HTR-8/SVneo (cell line): ENCODE data around the gene INSR.
A peak's percentile ranks its signal among the peaks of the same experiment; 100 is the strongest.
"Not testable (repeated sequence)": the region's sequence is repeated elsewhere in the genome, so short reads cannot be mapped to it uniquely, and the experiment has no call there.

Experiments used
- DNase-seq: peaks from one replicate; pipeline ENCODE4 v3.0.0; 2011; ENCODE audit warnings: low spot score, mixed read lengths; ENCODE audit not compliant: insufficient read length
- FAIRE-seq: peaks from 2 replicates; lab custom pipeline; 2011; peaks lifted over from hg19 to GRCh38; lab: Jason Lieb, UNC

INSR gene

DNA sequence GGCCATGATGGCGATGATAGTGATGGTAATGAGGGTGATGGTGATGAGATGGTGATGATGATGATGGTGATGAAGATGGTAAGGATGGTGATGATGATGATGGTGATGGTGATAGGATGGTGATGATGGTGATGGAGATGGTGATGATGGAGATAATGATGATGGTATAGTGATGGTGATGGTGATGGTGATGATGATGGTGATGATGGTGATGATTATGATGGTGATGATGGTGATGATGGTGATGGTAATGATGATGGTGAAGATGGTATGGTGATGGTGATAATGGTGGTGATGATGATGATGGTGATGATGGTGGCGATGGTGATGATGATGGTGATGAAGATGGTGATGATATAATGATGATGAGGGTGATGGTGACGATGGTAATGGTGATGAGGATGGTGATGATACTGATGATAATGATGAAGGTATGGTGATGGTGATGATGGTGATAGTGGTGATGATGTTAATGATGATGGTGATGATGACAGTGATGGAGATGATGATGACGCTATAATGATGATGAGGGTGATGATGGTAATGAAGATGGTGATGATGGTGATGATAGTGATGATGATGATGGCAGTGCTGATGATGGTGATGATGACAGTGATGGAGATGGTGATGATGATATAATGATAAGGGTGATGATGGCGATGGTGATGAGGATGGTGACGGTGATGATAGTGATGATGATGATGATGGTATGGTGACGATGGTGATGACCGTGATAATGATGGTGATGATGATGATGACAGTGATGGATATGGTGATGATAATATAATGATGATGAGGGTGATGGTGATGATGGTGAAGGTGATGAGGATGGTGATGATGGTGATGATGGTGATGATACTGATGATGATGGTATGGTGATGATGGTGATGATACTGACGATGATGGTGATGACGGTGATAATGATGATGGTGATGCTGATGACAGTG is 187.2 kb downstream of the INSR start:
- peak; percentile 98 for FAIRE-seq
- DNase-seq: no peak

DNA sequence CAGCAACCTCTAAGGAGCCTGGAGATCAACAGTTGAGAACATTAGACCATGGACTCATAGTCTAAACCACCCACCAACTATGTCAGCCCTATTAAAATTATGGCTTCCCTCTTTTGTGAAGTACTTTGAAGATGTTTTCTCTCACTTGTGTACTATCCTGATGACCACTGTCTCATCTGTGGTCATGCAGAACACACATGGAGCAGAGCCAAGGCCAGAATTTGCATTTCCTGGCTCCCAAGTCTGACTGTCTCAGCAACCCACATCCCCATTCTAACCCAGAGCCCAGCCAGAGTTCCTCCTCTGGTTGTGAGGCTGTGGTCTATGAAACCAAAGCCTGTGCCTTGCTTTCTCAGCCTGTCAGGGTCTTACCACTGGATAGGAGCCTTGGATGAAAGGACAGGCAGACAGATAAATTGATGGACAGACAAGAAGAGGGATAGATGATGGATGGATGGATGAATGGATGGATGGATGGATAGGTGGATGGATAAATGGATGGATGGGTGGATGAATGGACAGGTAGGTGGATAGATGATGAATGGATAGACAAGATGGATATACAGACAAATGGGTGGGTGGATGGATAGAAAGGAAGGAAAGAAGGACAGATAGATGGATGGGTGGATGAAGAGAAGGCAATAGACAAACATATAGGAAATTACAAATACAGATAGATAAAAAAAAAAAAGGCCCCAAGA is 189.3 kb downstream of the INSR start:
- DNase-seq (no peak), FAIRE-seq (no peak)

DNA sequence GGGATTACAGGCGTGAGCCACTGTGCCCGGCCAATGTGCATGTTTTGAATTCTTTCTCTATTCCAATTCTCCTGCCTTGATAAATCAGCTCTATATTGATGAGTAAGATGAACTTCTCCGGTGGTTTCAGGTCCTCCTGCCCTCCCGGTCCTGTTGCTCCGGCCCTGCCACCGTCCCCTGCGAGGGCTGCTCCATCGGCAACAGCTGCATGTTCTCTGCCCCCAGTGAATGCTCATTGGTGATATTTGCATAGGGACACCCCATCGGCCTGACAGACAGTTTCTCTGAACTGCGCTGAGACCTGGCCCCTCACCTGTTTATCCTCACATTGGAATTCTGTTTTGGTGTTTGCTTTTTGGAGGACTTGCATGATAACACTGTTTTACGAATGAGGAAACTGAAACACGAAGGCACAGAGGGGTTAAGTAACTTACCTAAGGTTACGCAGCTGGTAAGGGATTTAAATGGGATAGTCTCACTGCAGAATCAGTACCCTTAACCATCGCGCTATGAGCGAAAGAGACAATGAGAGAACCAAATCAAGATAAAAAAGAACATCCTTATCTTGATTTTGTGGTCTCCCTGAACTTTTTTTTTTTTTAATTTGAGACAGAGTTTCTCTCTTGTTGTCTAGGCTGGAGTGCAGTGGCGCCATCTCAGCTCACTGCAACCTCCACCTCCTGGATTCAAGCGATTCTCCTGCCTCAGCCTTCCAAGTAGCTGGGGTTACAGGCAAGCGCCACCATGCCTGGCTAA is 192.5 kb downstream of the INSR start:
- no peak for DNase-seq
- no peak for FAIRE-seq

DNA sequence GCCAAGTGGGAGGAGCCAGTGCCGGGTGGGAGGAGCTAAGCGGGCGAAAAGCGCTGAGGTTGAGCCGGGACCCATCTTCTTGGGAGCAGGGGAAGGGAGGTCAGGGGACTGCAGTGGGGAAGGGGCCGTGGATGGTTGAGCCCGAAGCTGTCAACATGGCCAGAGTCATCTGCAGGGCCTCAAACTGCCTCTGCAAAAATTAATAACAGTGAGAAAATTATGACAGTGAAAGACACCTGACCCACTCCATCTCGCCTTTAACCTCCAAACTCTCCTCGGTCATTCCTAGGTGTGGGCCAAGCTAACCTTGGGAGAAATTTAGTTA is 194.7 kb downstream of the INSR start:
- DNase-seq: no peak
- FAIRE-seq: no peak

DNA sequence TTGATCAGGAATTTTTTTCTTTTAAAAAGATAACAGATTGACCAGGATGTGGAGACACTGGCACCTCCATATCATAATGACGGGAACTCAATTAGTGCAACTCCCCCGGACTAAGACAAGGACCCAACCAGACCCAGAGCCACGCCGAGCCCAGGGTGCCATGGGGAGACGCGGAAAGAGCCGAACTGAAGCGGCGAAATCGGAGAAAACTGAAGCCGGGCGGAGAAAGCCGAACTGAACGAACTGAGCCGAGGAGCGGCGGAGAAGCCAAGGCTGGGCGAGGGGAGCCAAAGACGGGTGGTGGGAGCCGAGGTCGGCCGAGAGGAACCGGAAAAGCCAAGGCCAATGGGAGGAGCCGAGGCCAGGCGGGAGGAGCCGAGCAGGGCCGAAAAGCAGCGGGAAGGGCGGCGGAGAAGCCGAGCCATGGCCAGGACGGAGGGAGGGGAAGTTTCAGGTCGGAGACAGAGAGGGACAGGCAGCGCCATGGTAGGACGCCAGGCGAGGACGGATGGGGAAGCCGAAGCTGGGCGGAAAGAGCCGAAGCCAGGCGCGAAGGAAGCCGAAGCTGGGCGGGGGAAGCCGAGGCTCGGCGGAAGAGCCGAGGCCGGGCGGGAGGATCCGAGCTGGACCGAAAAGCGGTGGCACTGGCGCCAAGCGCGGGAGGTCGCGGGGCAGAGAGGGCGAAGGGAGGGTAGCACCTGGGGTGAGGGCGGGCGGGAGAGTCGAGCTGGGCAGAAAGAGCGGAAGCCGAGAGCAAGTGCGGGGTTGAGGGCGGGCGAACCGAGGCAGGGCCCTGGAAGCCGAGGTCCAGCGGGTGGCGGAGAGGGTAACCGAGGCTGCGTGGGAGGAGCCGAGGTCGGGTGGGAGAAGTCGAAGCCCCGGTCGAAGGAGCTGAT is 195.3 kb downstream of the INSR start:
- FAIRE-seq (peak; percentile 93), DNase-seq (peak; percentile 94)

DNA sequence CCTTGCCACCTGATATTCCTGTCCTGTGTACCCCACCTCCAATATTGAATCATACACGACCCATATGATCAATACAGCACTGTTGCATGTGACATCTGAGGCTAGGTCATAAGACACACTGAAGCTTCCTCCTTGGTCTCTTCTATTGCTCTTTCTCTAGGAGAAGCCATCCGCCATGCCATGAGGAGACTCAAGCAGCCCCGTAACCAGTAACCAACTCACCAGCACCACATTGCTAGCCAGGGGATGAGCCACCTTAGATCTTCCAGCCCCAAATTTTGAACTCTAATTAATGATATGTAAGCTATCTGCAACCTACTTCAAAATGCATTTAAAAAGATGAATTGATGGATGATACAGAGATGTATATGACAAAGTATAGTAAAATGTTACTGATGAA is 196.1 kb downstream of the INSR start:
- FAIRE-seq (no peak), DNase-seq (no peak)

DNA sequence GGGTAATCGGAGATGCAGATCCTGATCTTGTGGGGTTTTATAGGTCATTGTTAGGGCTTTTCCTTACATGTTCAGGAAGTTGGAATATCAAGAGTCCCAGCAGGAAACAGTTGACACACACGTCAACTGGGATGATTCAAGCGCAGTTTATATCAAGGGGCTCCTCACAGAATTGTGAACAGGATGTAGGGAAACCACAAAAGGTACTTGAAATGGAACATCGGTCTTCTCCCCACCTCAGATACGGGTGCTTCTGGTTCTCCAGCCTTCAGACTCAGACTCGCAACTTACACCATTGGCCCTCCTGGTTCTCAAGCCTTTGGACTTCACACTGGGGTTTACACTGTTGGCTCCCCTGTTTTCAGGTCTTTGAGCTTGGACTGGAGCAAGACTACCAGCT is 205.2 kb downstream of the INSR start:
- no peak for FAIRE-seq
- DNase-seq: no peak

DNA sequence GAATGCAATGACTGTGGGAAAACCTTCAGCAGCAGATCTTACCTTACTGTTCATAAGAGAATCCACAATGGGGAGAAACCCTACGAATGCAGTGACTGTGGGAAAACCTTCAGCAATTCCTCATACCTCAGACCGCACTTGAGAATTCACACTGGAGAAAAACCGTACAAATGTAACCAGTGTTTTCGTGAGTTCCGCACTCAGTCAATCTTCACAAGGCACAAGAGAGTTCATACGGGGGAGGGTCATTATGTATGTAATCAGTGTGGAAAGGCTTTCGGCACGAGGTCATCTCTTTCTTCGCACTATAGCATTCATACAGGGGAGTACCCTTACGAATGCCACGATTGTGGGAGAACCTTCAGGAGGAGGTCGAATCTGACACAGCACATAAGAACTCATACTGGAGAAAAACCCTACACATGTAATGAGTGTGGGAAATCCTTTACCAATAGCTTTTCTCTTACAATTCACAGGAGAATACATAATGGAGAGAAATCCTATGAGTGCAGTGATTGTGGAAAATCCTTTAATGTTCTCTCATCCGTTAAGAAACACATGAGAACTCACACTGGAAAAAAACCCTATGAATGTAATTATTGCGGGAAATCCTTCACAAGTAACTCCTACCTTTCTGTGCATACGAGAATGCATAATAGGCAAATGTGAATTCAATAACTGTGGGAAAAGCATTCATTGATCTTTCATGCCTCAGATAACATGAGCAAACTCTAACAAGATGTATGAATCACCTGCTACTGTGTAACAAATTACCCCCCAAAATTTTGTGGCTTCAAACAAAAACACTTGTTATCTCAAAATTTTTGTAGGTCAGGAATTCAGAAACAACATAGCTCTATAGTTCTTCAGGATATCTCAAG is 210.9 kb downstream of the INSR start:
- DNase-seq: no peak

DNA sequence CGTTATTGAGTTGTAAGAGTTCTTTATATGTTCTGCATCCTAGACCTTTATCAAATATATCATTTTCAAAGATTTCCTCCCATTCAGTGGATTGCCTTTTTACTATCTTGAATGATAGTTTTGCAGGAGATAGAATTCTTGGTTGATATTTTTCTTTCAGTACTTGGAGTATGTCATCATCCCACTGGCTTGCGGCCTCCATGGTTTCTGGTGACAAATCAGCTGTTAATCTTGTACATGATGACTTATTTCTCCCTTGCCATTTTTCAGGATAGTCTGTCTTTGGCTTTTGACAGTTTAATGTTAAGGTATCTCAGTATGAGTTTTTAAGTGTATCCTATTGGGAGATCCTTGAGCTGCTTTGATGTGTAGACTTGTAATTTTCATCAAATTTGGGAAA is 216.2 kb downstream of the INSR start:
- no peak for DNase-seq
- FAIRE-seq: no peak

More for the DNA sequence above, 210.9 kb downstream of the INSR start:
- no peak for FAIRE-seq

DNA sequence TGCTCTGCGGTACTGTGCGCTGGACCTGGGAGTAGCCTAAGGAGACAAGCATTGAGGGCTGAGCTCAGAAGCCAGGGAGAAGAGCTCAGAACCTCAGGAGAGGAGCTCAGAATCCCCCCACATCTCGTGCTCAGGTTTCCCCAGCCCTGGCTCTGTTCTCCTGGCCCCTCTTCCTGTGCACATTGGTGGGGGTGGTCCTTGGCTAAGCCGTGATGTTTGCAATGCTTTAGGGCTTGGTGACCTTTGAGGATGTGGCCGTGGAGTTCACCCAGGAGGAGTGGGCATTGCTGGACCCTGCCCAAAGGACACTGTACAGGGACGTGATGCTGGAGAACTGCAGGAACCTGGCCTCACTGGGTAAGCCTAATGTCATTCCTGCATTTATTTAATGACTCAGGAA is 218.1 kb downstream of the INSR start:
- FAIRE-seq (no peak), DNase-seq (no peak)

DNA sequence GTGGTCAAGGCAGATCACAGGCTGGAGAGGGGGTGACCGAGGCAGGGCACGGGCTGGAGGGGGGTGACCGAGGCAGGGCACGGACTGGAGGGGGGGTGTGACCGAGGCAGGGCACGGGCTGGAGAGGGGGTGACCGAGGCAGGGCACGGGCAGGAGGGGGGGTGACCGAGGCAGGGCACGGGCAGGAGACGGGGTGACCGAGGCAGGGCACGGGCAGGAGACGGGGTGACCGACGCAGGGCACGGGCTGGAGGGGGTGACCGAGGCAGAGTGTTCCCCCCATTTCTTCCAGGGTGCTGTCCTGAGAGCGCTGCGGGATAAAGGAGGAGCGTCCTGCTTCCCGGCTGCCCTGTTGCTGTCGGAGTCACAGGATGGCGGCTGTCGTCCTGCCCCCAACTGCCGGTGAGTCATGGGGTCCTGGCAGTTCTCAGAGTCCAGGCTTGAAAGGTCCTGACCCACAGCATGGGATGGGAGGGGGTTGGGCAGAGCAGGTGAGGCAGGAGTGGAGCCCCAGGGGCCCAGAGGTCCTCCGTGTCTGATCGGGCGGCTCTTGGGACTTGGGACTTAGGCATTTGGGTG is 219.4 kb downstream of the INSR start:
- no peak for FAIRE-seq
- no peak for DNase-seq

DNA sequence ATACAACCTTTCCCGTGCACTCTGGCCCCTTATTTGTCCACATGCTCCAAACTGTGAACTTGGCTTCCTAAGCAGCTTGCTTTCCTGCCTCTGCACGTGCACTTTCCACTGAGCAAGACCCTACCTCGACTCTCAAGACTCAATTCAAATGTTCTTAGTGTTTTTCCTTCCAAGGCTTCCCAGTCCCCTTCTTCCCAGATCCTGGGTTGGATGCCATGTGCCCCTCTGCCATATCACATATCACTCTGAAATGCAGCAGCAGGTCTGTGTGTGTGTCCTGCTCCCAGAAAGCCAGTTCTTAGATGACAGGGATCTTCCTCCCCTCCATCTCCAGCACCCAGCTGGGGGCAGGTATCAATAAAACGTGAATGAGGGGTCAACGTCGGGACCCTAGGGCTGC is 221.7 kb downstream of the INSR start:
- no peak for FAIRE-seq

DNA sequence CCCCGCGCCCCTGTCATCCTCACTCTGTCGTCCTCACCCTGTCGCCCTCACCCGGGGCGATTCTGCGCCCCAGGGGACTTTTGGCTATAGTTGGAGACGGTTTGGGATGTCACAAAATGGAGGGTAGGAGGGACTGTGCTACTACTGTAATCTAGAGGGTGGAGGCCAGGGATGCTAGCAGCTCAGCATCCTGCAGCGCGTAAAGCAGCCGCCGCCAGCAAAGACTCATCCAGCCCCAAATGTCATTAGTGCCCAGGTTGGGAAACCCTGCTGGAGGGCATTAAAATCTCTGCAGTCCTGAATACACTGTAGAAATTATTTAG is 224.3 kb downstream of the INSR start:
- no peak for FAIRE-seq
- no peak for DNase-seq

More for the DNA sequence above, 221.7 kb downstream of the INSR start:
- DNase-seq: no peak

DNA sequence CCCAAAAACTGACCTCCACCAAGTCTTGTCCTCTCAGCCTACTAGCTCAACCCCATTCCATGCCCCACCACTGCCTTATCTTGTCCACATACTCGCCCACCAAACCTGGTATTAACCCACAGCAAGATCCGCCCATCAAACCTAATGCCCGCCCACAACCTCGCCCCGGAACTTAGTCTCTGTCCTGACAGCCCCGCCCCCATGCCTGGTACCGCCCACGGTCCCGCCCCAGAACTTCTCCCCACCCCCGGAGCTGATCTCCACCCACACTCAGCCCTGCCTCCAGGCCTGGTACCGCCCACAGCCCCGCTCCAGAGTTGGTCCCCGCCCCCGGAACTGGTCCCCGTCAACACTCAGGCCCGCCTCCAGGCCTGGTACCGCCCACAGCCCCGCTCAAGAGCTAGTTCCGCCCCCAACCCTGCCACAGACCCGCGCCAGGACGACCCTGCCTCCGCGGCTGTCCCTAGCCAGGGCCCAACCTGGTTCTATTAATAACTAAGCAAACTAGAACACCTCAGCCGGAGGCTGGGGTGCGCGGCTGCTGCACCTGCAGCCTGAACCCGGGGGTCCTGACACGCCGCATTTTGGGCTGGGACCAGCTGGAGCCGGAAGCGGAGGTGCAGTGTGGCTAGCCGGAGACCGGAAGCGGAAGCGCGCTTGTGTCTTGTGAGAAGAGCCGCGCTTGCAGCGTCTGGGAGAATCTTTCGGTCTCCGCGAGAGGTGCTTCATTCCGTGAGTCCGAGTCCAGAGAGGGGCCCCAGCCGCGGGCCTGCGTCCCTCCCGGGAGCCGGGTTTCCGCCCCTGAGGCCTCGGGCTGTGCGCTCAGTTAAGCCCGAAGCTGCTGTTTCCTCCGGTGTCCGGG is 224.9 kb downstream of the INSR start, which contains the start of gene ZNF557:
ZNF557 (plus strand) TSS at position 662 of the 862 bp plus-strand sequence. CDS start 5,372 bp downstream, outside the sequence.
- FAIRE-seq (peak; percentile 99), DNase-seq (peak; percentile 88)

DNA sequence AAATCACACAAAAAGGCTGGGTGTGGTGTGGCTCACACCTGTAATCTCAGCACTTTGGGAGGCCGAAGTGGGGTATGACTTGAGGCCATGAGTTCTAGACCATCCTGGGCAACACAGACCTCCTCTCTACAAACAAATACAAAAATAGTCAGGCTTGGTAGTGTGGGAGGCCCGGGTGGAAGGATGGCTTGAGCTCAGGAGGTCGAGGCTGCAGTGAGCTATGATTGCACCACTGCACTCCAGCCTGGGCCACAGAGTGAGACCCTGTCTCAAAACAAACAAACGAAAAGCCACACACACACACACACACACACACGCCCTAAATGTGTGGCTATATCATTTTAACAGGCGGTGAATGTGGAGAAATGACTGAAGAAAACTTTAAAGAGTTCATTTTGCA is 225.6 kb downstream of the INSR start:
- DNase-seq: no peak
- no peak for FAIRE-seq

DNA sequence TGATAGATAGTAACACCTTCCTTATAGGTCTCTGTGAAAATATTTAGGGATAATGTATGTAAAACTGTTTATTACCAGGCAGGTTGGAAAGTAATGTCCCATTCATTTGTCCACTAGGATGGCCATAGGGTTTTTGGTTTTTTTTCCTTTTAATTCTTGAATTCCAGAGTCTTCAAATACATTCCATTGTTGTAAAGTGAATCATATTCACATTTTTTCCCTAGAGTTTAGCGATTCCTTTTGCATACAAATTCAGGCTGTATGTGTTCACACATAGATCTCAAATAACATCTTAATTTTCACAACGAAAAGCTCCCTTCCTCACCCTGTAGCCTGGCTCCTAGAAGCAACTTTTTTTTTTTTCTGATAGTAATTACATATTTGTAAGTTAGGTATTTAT is 226.5 kb downstream of the INSR start:
- DNase-seq (no peak), FAIRE-seq (no peak)

DNA sequence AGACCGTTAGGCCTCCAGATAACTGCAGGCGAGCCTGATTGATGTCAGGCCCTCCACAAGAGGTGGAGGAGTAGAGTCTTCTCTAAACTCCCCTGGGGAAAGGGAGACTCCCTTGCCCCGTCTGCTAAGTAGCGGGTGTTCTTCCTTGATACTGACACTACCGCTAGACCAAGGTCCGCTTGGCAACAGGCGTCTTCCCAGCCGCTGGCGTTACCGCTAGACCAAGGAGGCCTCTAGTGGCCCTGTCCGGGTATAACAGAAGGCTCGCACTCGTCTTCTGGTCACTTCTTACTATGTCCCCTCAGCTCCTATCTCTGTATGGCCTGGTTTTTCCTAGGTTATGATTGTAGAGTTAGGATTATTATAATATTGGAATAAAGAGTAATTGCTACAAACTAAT is 227.1 kb downstream of the INSR start:
- not testable (repeated sequence) for DNase-seq, FAIRE-seq
